NCI-H446 treated with DMSO at 0.1 percent for 48 hours (cell line): ENCODE results near the gene IL22RA2.
"Not testable (repeated sequence)": the region's sequence is repeated elsewhere in the genome, so short reads cannot be mapped to it uniquely, and the experiment has no call there.

Source experiments
- DNase-seq: peaks from one replicate; lab custom pipeline; 2025; lab: John Stamatoyannopoulos, UW

The IL22RA2 gene, protein sequence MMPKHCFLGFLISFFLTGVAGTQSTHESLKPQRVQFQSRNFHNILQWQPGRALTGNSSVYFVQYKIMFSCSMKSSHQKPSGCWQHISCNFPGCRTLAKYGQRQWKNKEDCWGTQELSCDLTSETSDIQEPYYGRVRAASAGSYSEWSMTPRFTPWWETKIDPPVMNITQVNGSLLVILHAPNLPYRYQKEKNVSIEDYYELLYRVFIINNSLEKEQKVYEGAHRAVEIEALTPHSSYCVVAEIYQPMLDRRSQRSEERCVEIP

GRCh38 chr6:137173501-137173900 is at the start of gene IL22RA2:
IL22RA2 (minus strand) TSS chr6:137173644; CDS start chr6:137161749, 11,895 bp downstream.
- no peak for DNase-seq

GRCh38 chr6:137222381-137222780 is 48.9 kb upstream of the IL22RA2 start:
- DNase-seq, result peak; percentile 13

DNA sequence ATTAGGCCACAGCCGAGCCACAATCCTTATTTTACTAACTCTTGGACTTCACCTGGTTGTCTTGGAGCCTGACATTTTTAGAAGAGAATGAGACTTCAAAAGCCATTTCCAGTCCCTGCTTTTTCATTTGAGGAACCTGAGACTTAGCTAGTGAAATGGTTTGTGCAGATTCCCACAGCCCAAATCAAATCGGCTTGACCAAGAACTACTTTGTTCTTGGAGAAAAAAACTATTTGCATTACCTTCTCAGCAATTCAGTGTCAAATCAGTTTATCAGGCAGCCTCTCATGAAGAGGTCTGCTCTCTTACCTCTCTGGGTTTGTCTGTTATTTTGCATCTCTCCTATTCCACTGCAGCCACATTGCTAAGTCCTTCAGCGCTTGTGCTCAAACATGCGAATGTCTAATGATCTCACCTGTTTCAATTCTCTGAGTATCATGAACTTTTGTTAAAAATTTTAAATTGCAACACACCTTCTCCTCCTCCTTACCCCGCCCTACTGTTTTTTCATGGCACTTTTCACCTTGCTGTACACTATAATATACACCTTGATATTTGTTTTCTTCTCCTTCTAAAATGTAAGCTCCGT is 46.3 kb upstream of the IL22RA2 start:
- DNase-seq, result no peak

DNA sequence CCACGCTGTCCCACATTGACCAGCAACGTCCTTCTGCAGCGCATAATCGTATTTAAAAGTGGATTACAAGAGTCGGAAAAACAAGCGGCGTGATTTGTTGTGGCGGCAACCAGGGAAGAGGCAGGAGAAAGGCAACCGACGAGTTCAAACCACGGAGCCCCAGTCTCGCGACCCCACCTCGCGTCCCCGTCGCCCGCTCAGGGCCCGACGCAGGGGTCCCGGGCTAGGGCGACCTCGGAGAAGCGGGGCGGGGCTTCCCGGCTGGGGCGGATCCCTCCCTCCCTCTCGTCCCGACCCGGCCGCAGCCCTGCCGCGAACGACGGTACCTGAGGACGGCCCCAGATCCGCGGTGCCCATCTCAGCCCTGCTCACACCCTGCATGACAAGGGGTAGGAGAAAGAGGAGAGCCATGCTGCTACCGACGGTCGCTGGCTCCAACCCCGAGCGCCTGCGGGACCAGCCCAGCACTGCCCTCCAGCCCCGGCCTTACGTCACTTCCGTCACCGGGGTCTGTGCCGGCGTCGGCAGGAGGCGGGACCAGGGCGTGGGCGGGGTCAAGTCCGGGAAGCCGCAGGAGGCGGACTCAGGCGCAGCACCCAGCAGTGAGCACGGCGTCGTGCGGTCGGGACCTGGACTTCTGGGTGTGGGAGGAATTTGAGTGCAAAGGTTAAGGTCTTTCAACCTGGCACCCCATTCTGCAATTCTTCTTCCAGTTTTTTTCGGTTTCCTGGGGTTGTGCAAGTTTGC is 45.6 kb upstream of the IL22RA2 start, which contains the start of gene IFNGR1:
Gene IFNGR1, minus strand, starts transcription at position 469 of the 747 bp plus-strand sequence. Its CDS starts 58 bp downstream, at position 411.
- peak; percentile 58 for DNase-seq

DNA sequence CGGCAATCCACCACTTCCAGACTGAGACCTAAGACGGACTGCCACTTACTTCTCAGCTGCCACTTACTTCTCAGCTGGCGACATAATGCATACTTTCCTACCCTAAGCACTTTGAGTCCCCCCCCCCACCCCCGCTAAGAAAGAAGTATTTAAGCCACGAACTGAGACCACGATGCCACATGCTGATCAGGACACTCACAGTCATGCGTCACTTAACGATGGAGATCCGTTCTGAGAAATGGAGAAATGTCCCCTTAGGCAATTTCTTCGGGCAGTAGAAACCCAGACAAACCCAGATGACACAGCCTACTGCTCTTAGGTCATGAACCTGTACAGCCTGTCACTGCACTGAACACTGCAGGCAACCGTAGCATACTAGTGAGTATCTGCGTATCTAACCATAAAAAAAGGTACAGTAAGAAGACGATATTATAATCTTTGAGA is 45.1 kb upstream of the IL22RA2 start:
- no peak for DNase-seq

DNA sequence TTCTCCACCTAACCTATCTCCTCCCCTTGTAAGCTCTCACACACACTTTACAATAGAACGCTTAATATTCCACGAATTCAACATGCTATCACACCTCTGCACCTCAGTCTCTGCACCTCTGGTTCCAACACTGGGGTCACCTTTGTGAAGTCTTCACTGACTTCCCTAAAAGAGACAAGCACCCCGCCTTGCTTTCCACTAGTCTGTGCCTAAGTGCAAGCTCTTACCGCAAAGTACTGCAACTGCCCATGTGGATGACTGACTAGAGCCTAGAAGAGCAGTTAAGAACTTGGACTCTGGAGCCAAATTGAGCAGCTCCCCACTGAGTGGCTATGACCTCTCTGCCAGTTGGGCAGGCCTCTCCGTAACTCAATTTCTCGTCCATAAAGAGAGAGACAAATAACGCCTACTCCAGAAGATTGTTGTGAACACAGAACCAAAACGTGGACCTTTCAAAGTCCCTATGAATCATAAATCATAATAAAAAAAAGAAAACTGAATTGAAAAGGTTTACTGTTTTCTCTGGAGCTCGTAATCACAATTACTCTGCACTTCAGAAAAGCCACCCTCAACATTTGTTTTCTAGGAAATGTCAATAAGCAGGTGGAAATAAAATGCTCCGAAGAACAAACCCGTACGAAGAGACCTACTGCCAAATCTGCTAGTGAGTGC is 44.5 kb upstream of the IL22RA2 start:
- no peak for DNase-seq

DNA sequence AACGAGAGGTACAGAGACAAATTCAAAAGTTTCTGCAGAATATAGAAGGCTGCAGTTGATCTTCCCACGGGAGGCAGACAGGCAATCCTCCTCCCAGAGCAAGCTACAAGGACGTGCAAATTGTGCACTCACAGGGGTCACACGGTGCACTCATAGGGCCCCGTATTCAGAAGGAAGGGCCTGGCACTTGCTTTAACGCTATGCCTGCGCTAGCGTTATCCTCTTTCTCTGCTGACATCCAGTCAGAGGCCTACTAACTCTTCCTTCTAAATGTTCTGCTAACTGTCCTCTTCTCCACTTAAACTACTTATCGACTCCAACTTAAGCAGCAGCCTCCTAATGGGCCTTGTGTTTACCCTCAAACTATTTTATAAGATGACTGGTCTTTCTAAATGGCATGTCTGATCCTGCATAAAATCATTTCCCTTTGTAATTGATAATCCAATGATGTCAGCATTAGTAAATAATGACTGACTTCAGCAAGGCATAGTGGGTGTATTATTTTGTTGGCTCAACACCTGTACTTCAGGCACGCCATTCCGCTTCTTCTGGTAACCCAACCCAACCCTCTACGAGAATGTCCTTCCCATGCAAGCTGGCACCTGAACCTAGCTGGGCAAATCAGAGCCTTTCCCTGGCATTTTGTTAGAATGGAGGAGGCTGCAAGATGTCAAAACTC is 43.6 kb upstream of the IL22RA2 start:
- no peak for DNase-seq

- DNase-seq, result no peak
Observed at GRCh38 chr6:137216106-137216505, 42.7 kb upstream of the IL22RA2 start.

DNA sequence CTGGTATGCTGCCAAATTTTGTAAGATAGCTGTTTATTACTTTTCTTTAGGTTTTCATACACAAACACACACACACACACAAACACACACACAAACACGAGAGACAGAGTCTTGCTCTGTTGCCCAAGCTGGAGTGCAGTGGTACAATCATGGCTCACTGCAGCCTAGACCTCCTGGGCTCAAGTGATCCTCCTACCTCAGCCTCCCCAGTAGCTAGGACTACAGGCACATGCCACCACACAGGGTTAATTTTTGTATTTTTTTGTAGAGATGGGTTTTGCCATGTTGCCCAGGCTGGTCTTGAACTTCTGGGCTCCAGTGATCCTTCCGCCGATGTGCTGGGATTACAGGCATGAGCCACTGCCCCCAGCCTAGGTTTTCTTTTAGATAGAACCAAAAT is 42.2 kb upstream of the IL22RA2 start:
- not testable (repeated sequence) for DNase-seq

- no peak for DNase-seq
Observed at GRCh38 chr6:137214931-137215330, 41.5 kb upstream of the IL22RA2 start.

GRCh38 chr6:137213813-137214212 is 40.4 kb upstream of the IL22RA2 start:
- no peak for DNase-seq

DNA sequence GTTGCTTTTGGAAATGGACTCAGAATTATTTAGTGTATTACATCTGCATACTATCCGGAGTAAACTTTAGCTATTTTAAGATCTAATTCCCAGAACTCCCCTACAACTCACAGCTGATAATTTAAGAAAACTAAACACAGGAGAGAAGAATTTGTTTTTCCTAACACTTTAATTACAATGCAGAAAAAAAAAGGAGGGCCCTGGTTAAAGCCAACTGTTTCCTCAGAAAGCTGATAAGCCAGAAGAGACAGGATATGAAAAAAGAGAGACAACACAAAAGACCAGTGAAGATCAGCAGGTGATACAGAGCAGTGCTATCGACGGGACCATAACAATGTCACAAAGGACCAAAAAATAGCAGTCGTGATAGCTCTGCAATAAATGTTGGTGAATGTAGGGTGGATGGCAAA is 39.9 kb upstream of the IL22RA2 start:
- DNase-seq, result no peak

DNA sequence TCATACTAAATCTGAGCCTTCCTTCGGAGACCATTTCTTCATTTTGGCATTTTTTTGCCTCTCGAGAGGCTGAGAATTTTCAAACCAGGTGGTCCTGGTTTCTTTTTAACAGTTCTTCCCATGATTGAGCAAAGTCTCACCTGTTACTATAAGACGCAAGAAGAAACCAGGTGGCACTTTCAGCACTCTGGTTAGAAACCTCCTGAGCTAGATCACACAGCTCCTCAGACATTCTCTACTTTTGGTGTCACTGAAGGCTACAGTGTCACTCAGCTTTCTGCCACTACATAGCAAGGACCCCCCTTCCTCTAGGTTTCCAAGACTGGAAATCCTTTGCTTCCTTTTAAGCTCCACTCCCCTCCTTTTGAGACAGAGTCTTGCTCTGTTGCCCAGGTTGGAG is 38.5 kb upstream of the IL22RA2 start:
- DNase-seq, result no peak

DNA sequence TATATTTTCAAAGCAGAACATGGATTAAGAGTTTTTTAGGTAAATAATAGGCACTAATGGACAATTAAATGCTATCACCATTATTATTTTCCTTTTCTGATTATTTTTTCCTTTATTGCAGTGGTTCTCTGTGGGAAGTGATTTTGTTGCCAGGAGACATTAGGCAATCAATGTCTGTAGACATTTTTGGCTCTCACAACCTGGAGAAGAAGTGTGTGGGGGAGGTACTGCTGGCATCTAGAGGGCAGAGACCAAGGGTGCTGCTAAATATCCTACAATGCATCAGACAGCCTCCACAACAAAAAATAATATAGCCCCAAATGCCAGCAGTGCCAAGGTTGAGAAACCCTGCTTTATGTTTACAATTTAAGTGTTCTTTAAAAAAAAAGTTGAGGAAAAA is 37.5 kb upstream of the IL22RA2 start:
- peak; percentile 5 for DNase-seq

- no peak for DNase-seq
Observed at GRCh38 chr6:137208279-137208678, 34.8 kb upstream of the IL22RA2 start.

- not testable (repeated sequence) for DNase-seq
Observed at GRCh38 chr6:137207457-137207856, 34.0 kb upstream of the IL22RA2 start.

DNA sequence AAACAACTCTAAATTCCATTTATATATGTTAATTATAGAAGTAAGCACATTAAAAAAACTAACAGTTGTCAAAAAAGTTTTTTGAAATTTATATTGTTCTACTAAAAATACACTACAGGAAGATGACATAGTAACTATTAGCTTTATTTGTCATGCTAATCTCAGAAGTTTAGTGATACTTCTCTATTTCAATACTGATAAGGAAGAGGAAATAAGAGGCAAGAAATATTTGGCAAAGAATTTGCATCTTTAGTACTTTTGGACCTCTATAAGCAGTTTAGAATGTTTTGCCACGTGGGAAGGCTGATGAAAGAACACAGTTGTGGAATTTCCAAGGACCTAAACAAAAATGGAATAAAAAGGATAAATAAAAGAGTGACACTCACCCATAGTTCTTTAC is 33.1 kb upstream of the IL22RA2 start:
- DNase-seq, result no peak

DNA sequence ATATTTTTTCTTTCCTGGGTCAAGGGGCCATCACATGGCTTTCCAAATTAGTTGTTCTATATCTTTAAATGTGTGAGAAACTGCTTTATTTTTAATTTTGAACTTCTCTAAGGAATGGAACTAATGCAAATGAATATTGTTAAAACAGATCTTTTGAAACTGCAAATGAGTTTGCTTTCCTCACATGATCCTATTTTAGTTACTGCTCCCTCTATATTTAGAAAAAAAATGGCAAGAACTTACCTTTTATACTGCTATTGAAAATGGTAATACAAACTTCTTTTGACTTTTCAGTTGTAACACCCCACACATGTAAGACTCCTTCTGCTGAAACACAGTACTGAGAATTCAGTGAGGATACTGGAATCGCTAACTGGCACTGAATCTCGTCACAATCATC is 29.8 kb upstream of the IL22RA2 start:
- no peak for DNase-seq

- DNase-seq, result no peak
Observed at GRCh38 chr6:137202078-137202477, 28.6 kb upstream of the IL22RA2 start.

DNA sequence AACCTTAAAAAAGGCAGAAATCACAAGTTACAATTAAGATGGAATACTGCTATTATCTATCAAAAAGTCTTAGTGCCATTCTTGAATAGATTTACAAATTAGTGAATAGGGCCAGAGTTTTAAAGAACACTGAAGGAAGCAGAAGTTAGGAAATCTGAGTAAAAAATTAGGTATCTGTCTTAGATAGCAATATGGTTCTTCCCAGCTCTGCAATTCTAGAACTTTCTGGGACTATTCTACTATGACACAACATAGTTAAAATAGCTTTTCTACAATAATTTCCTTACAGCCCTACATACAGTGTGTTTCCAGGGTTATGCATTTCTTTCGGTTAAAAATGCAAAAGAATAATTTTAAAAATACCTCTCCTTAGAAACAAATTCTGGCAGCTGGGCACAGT is 27.6 kb upstream of the IL22RA2 start:
- DNase-seq, result no peak

- no peak for DNase-seq
Observed at GRCh38 chr6:137200288-137200687, 26.8 kb upstream of the IL22RA2 start.
